ENCODE results near the gene FAM83G. TPM values are rescaled to one million over a fixed set of nuclear protein-coding genes. Genes with fewer than 3 reads are reported as not detected.

The FAM83G gene
- total and polyA plus RNA-seq, 9 donors = 0.93 to 5.1 (median 2.3) TPM

DNA sequence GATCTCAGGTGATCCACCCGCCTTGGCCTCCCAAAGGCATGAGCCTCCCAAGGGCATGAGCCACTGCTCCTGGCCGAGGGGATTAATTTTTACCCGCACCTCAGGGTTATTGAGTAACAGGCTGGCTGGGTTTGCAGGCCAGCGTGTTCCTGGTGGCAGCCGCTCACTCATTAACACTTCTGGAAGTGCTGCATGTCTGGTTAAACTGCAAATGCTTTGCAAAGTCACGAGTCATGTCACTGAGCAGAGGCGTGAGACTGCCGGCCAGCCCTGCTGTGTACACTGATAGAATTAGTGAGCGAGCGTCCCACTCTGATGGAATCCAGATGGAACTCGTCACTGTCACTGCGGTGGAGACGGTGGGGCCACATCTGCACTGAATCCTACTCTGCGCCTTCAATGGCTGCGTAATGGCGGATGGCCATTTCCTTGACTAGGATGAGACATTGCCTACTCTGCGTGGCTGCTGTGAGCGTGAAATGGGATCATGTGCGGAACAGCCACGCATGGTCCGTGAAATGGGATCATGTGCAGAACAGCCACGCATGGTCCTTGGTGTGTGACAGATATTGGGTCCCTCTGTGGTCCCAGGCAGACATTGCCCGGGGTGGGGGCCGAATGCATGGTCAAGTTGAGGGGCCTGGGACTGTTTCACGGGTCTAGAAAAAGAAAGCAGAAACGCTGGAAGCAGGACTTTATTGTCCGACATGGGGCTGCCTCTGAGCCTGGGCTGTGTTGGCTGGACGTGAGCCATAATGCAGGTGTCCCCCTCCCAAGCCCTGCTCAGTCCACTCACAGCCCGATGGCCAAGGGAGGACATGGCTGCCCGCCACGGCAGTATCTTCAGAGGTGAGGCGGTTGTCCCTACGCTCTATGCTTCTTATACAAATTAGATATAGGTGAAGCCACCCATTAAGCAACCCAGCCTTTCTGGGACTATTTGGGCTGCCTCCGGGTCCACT, 53.3 kb downstream of the FAM83G start:
- Histone ChIP-seq H3K4me1 (ENCODE audit: insufficient read depth) (peaks cover 2% of the 10 kb centered on the region), H3K27me3 (no peaks in the 10 kb centered on the region), H3K4me3 (no peak overlapping the region), H3K27ac (peak overlapping the region in 1 of 2 donors; percentile 62), H3K9me3 (no peaks in the 10 kb centered on the region), H3K36me3 (no peaks in the 10 kb centered on the region)
- intact Hi-C loops (cut with DNase I) = no loop called here
- WGBS, 3 donors = 82 to 87% (median 87%) methylated on average over 34 of the region's 34 CpGs
- no peak for DNase-seq
- TF ChIP-seq POLR2A (IDR thresholded peaks at IDR 0.05) (no peak), EP300 (IDR thresholded peaks at IDR 0.05) (no peak)
- TF ChIP-seq, protein P1, sequence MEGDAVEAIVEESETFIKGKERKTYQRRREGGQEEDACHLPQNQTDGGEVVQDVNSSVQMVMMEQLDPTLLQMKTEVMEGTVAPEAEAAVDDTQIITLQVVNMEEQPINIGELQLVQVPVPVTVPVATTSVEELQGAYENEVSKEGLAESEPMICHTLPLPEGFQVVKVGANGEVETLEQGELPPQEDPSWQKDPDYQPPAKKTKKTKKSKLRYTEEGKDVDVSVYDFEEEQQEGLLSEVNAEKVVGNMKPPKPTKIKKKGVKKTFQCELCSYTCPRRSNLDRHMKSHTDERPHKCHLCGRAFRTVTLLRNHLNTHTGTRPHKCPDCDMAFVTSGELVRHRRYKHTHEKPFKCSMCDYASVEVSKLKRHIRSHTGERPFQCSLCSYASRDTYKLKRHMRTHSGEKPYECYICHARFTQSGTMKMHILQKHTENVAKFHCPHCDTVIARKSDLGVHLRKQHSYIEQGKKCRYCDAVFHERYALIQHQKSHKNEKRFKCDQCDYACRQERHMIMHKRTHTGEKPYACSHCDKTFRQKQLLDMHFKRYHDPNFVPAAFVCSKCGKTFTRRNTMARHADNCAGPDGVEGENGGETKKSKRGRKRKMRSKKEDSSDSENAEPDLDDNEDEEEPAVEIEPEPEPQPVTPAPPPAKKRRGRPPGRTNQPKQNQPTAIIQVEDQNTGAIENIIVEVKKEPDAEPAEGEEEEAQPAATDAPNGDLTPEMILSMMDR (IDR thresholded peaks at IDR 0.05) = no peak

DNA sequence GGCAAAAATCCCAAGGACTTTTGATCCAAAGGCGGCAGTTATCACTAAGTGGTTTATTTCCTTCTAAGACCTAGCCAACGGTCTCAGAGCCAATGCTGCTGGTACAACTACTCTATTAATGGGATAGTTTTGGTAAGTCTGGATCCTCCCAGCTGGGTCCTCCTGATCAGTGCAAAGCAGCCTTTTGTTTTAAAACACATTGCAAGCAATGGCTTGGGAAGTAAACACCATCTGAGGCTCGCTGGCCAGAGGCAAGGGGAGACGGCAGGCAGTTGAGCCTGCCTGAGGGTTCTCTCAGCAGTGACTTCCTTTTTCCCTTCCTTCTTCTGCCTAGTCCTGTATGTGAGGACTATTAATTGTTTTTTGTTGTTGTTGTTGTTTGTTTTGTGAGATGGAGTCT, 54.2 kb downstream of the FAM83G start:
- H3K4me1 ChIP-seq (ENCODE audit: insufficient read depth) = peaks cover 2% of the 10 kb centered on the region
- intact Hi-C loops (cut with DNase I) = no loop called here
- 5 to 13% (median 9%) methylated on average over 4 of the region's 4 CpGs for WGBS, 3 donors

DNA sequence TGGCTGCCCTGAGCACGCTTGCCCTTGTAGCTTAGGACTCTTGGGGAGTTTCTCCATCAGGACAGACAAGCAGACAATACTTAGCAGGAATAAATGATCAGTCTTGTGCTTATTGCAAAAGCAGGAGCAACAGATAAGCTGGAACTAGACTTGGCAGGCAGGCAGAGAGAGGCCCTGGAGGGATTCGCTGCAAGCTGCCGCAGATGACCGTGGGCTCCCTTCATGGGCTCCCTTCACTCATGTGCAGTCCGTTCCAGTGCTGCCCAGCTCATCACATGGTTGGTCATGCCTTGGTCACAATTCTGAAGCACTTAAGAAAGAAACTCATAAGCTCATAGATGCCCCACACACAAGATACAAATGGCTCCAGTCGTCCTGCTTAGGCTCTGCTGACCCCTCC, 55.0 kb downstream of the FAM83G start:
- Histone ChIP-seq H3K4me1 (ENCODE audit: insufficient read depth) (peaks cover 2% of the 10 kb centered on the region), H3K9me3 (no peaks in the 10 kb centered on the region), H3K4me3 (no peak overlapping the region), H3K27ac (peak overlapping the region in 1 of 2 donors; percentile 62), H3K27me3 (no peaks in the 10 kb centered on the region), H3K36me3 (no peaks in the 10 kb centered on the region)
- WGBS, 3 donors = 12 to 24% (median 21%) methylated on average over 6 of the region's 6 CpGs
- TF ChIP-seq, protein P1 (IDR thresholded peaks at IDR 0.05) = no peak
- TF ChIP-seq EP300 (IDR thresholded peaks at IDR 0.05) = no peak
- no peak for TF ChIP-seq POLR2A (IDR thresholded peaks at IDR 0.05)
- DNase-seq = peak in 3 of 5 donors; percentile 59 to 67 (median 65)
- intact Hi-C loops (cut with DNase I) = no loop called here

More for the DNA sequence above, 54.2 kb downstream of the FAM83G start:
- TF ChIP-seq EP300 (IDR thresholded peaks at IDR 0.05) = no peak
- TF ChIP-seq, protein P1 (IDR thresholded peaks at IDR 0.05) = no peak
- TF ChIP-seq POLR2A (IDR thresholded peaks at IDR 0.05) = no peak
- H3K9me3 ChIP-seq = no peaks in the 10 kb centered on the region
- no peak overlapping the region for H3K4me3 ChIP-seq
- no peaks in the 10 kb centered on the region for H3K36me3 ChIP-seq
- H3K27ac ChIP-seq = peak overlapping the region in 1 of 2 donors; percentile 62
- DNase-seq = no peak
- no peaks in the 10 kb centered on the region for H3K27me3 ChIP-seq

DNA sequence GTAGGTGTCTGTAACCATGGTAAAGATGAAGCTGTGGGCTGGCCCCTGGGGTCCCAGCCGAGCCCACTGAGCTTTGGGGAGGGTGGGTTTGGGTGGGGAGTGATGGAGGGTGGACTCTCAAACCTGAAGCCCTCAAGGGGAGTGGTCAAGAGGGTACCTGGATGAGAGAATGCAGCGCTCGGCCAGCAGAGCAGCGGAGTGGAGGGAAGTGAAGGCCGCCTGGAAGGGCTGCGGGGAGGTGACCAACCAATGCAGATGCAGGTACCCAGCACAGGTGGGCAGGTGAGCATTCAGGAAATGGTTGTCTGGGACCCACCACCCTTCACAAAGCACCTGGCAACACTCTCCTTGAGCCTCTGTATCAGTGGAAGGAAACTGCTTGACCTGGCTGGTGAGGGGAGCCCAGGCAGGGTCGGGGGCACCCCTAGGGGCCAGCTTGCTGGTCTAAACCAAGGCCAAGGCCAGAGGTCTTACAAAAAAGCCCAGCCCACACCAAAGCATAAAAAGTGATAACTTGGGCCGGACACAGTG, 56.0 kb downstream of the FAM83G start:
- intact Hi-C loops (cut with DNase I) = no loop called here
- 80 to 91% (median 85%) methylated on average over 8 of the region's 8 CpGs for WGBS, 3 donors
- H3K4me1 ChIP-seq (ENCODE audit: insufficient read depth) = peaks cover 2% of the 10 kb centered on the region
- H3K36me3 ChIP-seq = no peaks in the 10 kb centered on the region
- H3K27me3 ChIP-seq = no peaks in the 10 kb centered on the region
- DNase-seq = no peak
- no peaks in the 10 kb centered on the region for H3K9me3 ChIP-seq
- H3K4me3 ChIP-seq = no peak overlapping the region
- no peak overlapping the region for H3K27ac ChIP-seq
- no peak for TF ChIP-seq POLR2A (IDR thresholded peaks at IDR 0.05)
- TF ChIP-seq EP300 (IDR thresholded peaks at IDR 0.05) = no peak
- TF ChIP-seq, protein P1 (IDR thresholded peaks at IDR 0.05) = no peak

Measured in ovary (tissue), 9 donors.